GM12878 (cell line): ENCODE results near the gene PACS2.

ENCODE experiments used
- EZH2 ChIP-seq: IDR thresholded peaks from 2 replicates; pipeline ENCODE4 v1.6.1; 2012; ENCODE audit warnings: low read depth, mild to moderate bottlenecking, control low read depth, inconsistent platforms, low read length, borderline replicate concordance; ENCODE audit not compliant: control insufficient read depth
- GATAD2B ChIP-seq: fragments of 450-650 bp; conservative IDR thresholded peaks from 2 replicates; pipeline ENCODE4 v1.6.1; 2017; ENCODE audit warnings: low read depth, mild to moderate bottlenecking, moderate library complexity
- JUNB ChIP-seq: IDR thresholded peaks from 2 replicates; pipeline ENCODE4 v1.6.1; 2016; ENCODE audit warnings: antibody characterized with exemption, mild to moderate bottlenecking
- NFXL1 ChIP-seq: fragments of 450-650 bp; IDR thresholded peaks from 2 replicates; pipeline ENCODE4 v1.6.1; 2017; ENCODE audit warnings: antibody characterized with exemption, mild to moderate bottlenecking, borderline replicate concordance
- NRF1 ChIP-seq: conservative IDR thresholded peaks from 2 replicates; pipeline ENCODE4 v1.6.1; 2011; ENCODE audit warnings: mild to moderate bottlenecking, low read depth, low read length, improper control_type of control experiment
- PML ChIP-seq: IDR thresholded peaks from 2 replicates; pipeline ENCODE4 v1.6.1; 2012; ENCODE audit warnings: low read length, inconsistent platforms
- POLR2A ChIP-seq: IDR thresholded peaks from 2 replicates; pipeline ENCODE4 v1.6.1; 2011; ENCODE audit warnings: low read depth, mild to moderate bottlenecking, low read length
- POLR2AphosphoS5 ChIP-seq: IDR thresholded peaks from 2 replicates; pipeline ENCODE4 v1.6.1; 2011; ENCODE audit warnings: mild to moderate bottlenecking, low read length, inconsistent platforms
- RFX5 ChIP-seq: IDR thresholded peaks from 2 replicates; pipeline ENCODE4 v1.6.1; 2011; ENCODE audit warnings: low read depth, low read length, improper control_type of control experiment
- TF ChIP-seq, protein P1 (sequence below), 3 experiments: IDR thresholded peaks in 2 of 3; conservative IDR thresholded peaks in 1 of 3; 2 replicates each; pipeline ENCODE4 v1.5.1; 2011; ENCODE audit warnings: low read depth in 3 of 3, low read length in 3 of 3, mild to moderate bottlenecking in 3 of 3, control low read depth in 2 of 3, moderate library complexity in 2 of 3, inconsistent platforms in 1 of 3, mixed read lengths in 1 of 3; ENCODE audit not compliant: control insufficient read depth in 2 of 3, insufficient read depth in 1 of 3; ENCODE audit errors: extremely low read depth in 1 of 3
- TF ChIP-seq, protein P2 (sequence below): fragments of 450-650 bp; IDR thresholded peaks from 2 replicates; pipeline ENCODE4 v1.6.1; 2017; ENCODE audit warnings: borderline replicate concordance
- TF ChIP-seq, protein P3 (sequence below): IDR thresholded peaks from 2 replicates; pipeline ENCODE4 v1.6.1; 2011; ENCODE audit warnings: low read depth, mild to moderate bottlenecking, low read length, moderate library complexity, borderline replicate concordance; ENCODE audit errors: extremely low read depth
- TF ChIP-seq, protein P4 (sequence below): fragments of 450-650 bp; conservative IDR thresholded peaks from 2 replicates; pipeline ENCODE4 v1.6.1; 2017; ENCODE audit warnings: mild to moderate bottlenecking, moderate library complexity

DNA sequence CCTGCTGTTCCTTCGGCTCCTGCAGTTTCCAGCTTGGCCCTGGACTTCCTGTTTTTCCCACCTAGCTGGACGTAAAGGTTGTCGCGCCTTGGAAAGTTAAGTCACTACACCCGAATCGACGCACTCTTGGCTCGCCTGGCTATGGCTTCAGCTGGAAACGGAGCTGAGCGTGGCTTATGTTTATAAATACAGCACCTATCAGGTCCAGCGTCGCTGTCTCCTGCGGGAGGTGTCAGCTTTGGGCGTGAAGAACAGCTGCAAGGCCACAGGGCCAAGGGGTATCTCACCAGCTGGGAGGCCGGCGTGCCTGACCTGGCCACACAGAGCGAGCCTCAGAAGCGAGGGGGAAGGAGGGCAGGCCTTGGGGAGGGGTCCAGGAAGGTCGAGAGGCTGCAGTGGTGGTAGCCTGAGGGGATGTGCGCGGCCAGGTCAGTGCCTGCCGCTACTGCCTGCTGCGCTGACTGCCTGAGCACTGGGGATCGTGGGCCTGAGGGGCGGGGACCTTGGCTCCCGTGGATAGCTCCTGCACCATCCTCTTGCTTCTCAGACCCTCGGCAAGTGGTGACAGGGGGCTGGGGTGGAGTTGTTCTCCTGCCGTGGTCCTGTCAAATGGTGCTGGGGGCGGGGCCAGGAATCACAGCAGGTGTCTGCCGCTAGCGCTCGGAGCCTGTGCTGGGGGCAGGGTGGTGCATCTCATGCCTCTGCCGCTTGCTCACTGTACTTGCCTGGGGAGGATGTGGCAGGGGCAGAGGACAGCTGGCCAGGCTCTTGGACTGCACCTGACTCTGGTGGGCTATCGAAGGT, 12.5 kb downstream of the PACS2 start:
- TF ChIP-seq NRF1, result no peak
- TF ChIP-seq POLR2A, result no peak
- TF ChIP-seq, protein P1, sequence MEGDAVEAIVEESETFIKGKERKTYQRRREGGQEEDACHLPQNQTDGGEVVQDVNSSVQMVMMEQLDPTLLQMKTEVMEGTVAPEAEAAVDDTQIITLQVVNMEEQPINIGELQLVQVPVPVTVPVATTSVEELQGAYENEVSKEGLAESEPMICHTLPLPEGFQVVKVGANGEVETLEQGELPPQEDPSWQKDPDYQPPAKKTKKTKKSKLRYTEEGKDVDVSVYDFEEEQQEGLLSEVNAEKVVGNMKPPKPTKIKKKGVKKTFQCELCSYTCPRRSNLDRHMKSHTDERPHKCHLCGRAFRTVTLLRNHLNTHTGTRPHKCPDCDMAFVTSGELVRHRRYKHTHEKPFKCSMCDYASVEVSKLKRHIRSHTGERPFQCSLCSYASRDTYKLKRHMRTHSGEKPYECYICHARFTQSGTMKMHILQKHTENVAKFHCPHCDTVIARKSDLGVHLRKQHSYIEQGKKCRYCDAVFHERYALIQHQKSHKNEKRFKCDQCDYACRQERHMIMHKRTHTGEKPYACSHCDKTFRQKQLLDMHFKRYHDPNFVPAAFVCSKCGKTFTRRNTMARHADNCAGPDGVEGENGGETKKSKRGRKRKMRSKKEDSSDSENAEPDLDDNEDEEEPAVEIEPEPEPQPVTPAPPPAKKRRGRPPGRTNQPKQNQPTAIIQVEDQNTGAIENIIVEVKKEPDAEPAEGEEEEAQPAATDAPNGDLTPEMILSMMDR (IDR thresholded peaks at IDR 0.05 in 2 of 3, conservative IDR thresholded peaks at IDR 0.05 in 1 of 3; ENCODE audit: control insufficient read depth in 2 of 3, extremely low read depth in 1 of 3, insufficient read depth in 1 of 3, low read depth in 3 of 3, low read length in 3 of 3), result no peak
- TF ChIP-seq POLR2AphosphoS5, result no peak
- TF ChIP-seq, protein P2, sequence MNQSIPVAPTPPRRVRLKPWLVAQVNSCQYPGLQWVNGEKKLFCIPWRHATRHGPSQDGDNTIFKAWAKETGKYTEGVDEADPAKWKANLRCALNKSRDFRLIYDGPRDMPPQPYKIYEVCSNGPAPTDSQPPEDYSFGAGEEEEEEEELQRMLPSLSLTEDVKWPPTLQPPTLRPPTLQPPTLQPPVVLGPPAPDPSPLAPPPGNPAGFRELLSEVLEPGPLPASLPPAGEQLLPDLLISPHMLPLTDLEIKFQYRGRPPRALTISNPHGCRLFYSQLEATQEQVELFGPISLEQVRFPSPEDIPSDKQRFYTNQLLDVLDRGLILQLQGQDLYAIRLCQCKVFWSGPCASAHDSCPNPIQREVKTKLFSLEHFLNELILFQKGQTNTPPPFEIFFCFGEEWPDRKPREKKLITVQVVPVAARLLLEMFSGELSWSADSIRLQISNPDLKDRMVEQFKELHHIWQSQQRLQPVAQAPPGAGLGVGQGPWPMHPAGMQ, result no peak
- no peak for TF ChIP-seq RFX5
- TF ChIP-seq EZH2, result no peak
- TF ChIP-seq NFXL1, result no peak
- TF ChIP-seq, protein P3, sequence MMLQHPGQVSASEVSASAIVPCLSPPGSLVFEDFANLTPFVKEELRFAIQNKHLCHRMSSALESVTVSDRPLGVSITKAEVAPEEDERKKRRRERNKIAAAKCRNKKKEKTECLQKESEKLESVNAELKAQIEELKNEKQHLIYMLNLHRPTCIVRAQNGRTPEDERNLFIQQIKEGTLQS, result no peak
- TF ChIP-seq GATAD2B, result no peak
- TF ChIP-seq JUNB, result no peak
- TF ChIP-seq PML, result no peak
- TF ChIP-seq, protein P4, sequence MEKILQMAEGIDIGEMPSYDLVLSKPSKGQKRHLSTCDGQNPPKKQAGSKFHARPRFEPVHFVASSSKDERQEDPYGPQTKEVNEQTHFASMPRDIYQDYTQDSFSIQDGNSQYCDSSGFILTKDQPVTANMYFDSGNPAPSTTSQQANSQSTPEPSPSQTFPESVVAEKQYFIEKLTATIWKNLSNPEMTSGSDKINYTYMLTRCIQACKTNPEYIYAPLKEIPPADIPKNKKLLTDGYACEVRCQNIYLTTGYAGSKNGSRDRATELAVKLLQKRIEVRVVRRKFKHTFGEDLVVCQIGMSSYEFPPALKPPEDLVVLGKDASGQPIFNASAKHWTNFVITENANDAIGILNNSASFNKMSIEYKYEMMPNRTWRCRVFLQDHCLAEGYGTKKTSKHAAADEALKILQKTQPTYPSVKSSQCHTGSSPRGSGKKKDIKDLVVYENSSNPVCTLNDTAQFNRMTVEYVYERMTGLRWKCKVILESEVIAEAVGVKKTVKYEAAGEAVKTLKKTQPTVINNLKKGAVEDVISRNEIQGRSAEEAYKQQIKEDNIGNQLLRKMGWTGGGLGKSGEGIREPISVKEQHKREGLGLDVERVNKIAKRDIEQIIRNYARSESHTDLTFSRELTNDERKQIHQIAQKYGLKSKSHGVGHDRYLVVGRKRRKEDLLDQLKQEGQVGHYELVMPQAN, result no peak
